Measurements from ENCODE around the gene F12.

Gene F12

GRCh38 chr5:177446200-177447065 is 37.1 kb upstream of the F12 start, which contains the start of gene PRR7:
PRR7 (plus strand) TSS chr5:177446814; CDS start chr5:177455068, 8,254 bp downstream.
- FAIRE-seq = no peak

GRCh38 chr5:177445917-177446199 is 36.5 kb upstream of the F12 start:
- no peak for FAIRE-seq

DNA sequence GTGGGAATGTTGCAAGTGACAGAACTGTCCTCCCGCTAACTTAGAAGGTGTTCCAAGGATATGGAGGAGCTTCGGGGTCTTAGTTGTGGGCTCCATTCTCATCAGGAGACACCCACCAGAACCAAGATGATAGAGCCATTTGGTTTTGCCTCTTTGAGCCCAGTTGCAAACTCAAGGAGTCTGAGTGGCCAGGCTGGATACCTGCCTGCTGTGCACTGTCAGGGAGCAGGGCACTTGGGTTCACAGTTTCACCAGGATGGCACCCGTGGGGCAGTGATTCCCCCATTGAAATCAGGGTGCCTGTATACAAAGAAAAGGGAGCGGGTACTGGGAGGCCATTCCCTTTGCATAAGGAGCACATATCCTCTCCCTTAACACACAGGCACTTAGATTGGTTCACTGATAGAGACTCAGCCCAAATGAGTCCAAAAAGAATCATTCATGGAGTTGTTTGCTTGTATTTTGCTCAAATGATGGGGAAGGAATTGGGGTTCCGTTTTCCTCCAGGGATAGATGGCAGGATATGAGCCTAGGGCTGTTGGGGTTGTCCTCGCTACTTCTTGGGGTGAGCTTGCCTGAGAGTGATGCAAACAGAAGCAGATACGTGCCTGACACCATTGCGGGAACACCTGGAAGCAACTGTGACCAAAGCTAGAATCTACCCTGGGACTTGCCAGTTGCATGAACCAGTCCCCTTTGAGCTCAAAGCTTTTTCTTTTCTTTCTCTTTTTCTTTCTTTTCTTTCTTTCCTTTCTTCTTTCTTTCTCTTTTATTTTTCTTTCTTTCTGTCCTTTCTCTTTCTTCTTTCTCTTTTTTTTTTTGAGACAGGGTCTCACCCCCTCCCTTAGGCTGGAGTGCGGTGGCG is 35.9 kb upstream of the F12 start:
- FAIRE-seq = no peak

- FAIRE-seq = no peak
Measured at GRCh38 chr5:177444106-177445051, 35.0 kb upstream of the F12 start.

DNA sequence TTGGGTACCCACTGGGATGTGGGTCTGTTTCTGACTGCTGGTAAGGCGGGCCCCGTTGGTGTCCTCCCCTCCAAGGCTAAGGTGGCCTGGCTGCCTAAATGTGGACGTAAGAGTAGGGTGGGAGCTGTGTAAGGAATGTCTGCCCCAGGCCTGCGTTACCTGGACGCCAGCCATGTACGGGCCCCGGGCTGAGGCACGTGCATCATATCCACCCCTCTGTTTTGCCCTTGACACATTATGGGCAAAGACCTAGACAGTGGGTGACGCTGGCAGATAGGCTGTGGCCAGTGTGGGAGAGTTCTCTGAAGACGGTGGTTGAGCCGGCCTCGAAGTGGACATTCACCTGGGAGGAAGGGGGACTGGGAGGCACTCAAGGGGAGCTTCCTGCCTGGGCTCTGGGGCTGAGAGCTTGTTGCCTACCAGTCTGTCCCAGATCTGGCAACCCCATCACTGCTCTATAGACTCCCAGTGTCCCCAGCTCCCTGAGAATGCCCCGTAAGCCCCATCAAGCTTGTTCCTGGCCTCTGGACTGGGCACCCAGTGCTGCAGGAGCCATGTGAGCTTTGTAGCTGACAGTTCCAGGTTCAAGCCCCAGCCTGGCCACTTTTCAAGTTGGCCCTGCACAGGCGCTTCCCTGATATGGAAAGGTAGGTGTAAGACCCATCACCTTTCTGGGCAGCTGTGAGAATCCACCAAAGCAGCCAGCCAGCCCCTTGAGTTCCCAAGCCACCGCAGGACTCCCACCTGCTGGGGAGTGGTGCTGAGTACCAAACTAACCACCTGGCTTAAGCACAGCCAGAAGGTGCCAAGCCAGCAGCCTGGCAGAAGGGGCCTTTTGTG is 34.0 kb upstream of the F12 start:
- FAIRE-seq = no peak

DNA sequence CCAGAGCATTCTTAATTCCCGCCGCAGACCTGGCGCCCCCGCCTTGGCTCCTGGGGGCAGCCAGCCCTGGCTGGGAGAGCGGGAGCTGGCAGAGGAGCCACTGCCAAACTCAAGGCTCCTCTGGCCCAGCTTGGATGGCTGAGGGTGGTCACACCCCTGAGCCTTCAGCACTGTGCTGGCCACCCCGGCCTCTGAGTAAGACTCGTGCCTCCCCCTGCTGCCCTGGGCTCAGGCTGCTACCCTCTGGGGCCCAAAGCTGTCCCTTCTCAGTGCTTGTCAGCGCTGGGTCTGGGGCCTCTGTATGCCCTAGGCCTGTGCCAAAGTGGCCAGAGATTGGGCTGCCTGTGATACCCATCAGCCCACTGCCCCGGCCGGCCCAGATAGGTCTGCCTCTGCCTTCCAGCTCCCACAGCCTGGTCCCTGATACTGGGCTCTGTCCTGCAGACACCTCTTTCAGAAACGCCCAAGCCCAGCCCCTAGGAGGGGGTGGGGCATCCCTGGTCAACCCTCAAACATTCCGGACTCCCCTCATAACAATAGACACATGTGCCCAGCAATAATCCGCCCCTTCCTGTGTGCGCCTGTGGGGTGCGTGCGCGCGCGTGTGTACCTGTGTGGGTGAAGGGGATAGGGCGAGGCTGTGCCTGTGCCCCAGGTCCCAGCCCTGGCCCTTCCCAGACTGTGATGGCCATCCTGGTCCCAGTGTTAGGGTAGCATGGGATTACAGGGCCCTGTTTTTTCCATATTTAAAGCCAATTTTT is 32.9 kb upstream of the F12 start:
- no peak for FAIRE-seq

DNA sequence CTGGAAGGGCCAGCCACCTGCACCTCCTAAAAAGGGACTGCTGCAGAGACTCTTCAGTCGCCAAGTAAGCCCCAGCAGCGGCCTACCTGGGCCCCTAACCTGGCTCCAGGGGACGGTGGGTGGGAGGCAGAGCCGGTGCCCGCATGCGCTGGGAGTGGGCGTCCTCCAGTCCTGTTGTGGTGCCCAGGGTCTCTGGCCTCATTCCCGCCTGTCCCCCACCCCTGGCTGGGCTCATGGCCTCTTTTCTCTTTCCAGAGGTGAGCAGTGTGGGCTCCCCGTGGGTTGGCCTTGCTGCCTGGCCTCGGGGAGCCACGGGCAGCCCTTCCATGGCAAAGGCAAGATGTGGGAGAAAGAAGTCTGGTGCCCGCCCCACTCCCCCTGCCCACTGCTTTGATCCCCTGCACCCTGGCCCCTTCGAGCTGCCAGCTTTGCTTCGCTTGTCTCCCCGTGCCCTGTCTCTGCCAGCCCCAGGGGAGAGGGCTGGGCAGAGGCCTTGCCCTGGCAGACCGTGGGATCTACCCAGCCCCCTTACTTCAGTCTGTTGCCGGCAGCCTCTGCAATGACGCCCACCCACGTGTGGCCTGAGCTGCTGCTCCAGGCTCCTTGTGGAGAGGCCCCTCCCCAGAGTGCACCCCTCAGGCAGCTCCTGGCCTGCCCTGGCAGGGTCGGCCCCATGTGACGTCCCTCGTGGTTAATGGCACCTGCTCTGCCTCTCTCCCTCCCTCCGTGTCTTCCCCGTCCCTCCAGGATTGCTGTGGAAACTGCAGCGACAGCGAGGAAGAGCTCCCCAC is 31.8 kb upstream of the F12 start:
- FAIRE-seq = no peak

- no peak for FAIRE-seq
Measured at GRCh38 chr5:177440211-177440989, 31.0 kb upstream of the F12 start.

DNA sequence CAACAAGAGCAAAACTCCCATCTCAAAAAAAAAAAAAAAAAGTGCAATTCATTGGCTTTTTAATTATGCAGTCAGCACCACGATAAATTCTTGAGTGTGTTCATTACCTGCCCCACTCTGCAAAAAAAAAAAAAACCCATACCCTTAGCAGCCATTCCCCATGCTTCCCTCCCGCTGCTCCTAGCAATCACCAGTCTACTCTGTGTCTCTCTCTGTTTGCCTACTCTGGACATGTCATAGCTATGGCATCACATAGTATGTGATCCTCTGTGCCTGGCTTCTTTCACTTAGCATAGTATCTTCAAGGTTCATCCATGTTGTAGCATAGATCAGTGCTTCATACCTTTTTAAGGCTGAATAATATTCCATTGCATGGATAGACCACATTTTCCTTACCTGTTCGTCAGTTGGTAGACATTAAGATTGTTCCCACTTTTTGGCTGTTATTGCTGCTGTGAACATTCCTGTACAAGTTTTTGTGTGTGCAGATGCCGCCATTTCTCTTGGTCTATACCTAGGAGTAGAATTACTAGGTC is 30.2 kb upstream of the F12 start:
- no peak for FAIRE-seq

DNA sequence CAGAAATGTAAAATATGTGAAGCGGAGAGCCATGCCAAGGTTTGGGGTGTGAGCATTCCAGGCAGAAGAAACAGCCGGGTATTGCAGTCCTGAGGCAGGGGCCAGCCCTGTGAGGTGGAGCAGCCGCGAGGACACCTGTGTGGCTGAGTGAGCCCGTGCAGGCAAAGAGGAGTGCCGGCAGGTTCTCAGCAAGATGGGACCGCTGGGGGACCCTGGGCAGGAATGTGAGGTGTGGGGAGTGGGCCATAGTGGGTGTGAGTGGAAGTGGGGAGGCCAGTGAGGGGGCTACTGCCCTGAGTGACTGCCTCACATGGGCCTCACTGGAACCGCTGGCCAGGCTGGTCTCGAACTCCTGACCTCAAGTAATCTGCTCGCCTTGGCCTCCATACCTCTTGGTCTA is 29.1 kb upstream of the F12 start:
- no peak for FAIRE-seq

DNA sequence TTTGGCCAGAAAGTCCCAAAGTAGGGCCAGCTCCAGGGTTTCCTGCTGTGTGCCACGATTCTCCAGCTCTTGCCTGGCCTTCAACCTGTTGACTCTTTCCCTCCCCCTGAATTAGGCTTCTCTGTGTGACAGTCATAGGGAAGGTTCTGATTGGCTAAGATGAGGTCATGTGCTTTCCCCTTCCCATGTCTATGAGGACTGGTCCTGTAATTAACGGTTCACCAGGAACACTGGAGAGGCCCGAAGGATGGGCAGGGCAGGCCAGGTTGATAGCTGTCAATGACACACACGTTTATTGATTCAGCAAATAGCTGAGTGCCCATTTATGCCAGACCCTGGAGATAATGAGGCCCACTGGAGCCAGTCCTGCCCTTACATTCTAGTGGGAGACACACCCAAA is 28.3 kb upstream of the F12 start:
- no peak for FAIRE-seq

GRCh38 chr5:177435847-177436536 is 26.6 kb upstream of the F12 start:
- no peak for FAIRE-seq

- FAIRE-seq = no peak
Measured at GRCh38 chr5:177434942-177435738, 25.8 kb upstream of the F12 start.

DNA sequence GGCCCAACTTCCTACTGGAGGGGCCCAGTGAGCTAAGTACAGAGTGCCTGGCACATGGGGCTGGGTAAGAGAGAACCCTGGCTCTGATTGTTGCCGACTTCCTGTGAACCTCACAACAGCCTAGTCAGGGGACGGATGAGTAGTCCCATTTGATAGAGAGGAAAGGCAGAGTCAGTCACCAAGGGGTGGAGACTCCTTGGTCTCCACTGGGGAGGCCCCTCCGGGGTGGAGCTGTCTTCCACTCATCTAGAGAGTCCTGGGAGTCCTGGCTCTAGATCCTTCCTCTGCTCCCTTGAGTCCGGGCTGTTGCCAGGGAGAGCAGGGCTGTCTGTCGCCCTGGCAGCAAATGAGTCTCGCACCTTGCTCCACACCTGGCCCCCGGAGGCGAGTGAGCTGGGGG is 25.1 kb upstream of the F12 start:
- no peak for FAIRE-seq

DNA sequence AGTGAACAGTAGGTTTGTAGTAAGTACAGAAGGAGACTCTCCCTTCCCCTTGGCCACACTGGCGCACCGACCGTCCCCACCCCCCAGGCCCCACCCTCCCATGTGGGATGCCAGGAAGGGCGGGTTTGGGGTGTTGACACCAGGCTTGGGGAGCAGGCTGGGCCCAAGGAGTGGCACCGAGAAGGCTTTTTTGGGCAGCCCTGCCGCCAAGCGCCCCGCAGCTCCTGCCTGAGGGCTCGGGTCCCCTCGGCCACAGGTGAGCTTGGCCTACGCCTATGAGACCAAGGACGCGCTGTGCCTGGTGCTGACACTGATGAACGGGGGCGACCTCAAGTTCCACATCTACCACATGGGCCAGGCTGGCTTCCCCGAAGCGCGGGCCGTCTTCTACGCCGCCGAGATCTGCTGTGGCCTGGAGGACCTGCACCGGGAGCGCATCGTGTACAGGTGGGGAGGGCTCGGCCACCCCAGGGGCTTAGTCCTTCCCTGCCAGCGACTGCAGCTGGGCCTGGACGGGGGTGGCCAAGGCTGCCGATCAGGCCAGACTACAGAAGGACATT is 24.4 kb upstream of the F12 start:
- no peak for FAIRE-seq

- FAIRE-seq = no peak
Measured at GRCh38 chr5:177432839-177433657, 23.7 kb upstream of the F12 start.
